Ascending aorta (tissue), 2 donors: Measurements from ENCODE around the gene CFAP99. TPM values are rescaled to one million over a fixed set of nuclear protein-coding genes. Genes with fewer than 3 reads are reported as not detected.

Source experiments
- DNase-seq, 2 donors: peaks; one replicate each; pipeline ENCODE4 v3.0.0-alpha.2; 2019; ENCODE audit warnings: low spot score in 2 of 2
- H3K27ac ChIP-seq, 2 donors: fragments of 200-600 bp; sonication (generic); one replicate each; pipeline ENCODE4 v1.5.1; 2016 to 2017; ENCODE audit warnings: mild to moderate bottlenecking in 1 of 2
- H3K27me3 ChIP-seq: fragments of 200-600 bp; sonication (generic); one replicate; pipeline ENCODE4 v1.5.1; 2017
- H3K36me3 ChIP-seq, 2 donors: fragments of 200-600 bp; sonication (generic); one replicate each; pipeline ENCODE4 v1.5.1; 2016
- H3K4me1 ChIP-seq, 2 donors: fragments of 200-600 bp; sonication (generic); one replicate each; pipeline ENCODE4 v1.5.1; 2016 to 2017; ENCODE audit warnings: mild to moderate bottlenecking in 1 of 2
- H3K4me3 ChIP-seq, 2 donors: fragments of 200-600 bp; sonication (generic); one replicate each; pipeline ENCODE4 v1.5.1; 2016 to 2017; ENCODE audit warnings: mild to moderate bottlenecking in 1 of 2
- H3K9me3 ChIP-seq, 2 donors: fragments of 200-600 bp; sonication (generic); one replicate each; pipeline ENCODE4 v1.5.1; 2016
- intact Hi-C: fragments of 100-400 bp; cut with DNase I; formaldehyde crosslinking; loops from one replicate; pipeline ENCODE4 v1.15.1; 2023
- total RNA-seq: library from RNA; depleted of rRNA; stranded (reverse); fragments of >200 nt; gene quantifications from one replicate; pipeline ENCODE4 v1.1.0, GENCODE V29; 2016
- TF ChIP-seq, protein P1 (sequence below), 3 experiments: fragments of 200-600 bp in 2 of 3; fragments of 450-650 bp in 1 of 3; sonication (generic) in 2 of 3; IDR thresholded peaks; one replicate each; pipeline ENCODE4 v1.5.1; 2016 to 2019; ENCODE audit warnings: antibody characterized with exemption in 3 of 3, mild to moderate bottlenecking in 1 of 3, moderate library complexity in 1 of 3

CFAP99 gene
- total RNA-seq, 1 donor from 2014 or later = not detected

DNA sequence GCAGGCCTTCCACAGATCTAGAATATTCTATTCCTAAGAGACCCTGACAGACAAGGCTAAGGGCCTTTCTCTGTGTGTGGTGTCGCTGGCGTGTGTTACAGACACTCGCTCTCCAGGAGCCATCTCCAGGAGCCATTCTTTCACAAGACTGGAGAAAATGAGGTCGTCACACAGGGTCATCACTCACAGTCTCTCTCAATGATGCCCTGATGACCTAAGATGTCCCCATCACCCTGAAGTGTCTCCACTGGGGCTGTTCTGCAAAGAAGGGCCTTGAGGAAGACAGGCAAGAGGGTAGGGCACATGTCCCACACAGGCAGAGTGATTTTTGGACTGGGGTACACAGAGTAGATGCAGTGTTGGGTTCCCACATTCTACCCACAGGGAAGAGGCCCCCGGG, 35.0 kb upstream of the CFAP99 start:
- Histone ChIP-seq H3K27me3 (no peaks in the 10 kb centered on the region), H3K4me3 (no peak overlapping the region), H3K9me3 (no peaks in the 10 kb centered on the region), H3K27ac (no peak overlapping the region), H3K4me1 (no peaks in the 10 kb centered on the region), H3K36me3 (no peaks in the 10 kb centered on the region)
- no peak for DNase-seq
- TF ChIP-seq, protein P1, sequence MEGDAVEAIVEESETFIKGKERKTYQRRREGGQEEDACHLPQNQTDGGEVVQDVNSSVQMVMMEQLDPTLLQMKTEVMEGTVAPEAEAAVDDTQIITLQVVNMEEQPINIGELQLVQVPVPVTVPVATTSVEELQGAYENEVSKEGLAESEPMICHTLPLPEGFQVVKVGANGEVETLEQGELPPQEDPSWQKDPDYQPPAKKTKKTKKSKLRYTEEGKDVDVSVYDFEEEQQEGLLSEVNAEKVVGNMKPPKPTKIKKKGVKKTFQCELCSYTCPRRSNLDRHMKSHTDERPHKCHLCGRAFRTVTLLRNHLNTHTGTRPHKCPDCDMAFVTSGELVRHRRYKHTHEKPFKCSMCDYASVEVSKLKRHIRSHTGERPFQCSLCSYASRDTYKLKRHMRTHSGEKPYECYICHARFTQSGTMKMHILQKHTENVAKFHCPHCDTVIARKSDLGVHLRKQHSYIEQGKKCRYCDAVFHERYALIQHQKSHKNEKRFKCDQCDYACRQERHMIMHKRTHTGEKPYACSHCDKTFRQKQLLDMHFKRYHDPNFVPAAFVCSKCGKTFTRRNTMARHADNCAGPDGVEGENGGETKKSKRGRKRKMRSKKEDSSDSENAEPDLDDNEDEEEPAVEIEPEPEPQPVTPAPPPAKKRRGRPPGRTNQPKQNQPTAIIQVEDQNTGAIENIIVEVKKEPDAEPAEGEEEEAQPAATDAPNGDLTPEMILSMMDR (IDR thresholded peaks at IDR 0.05) = no peak
- intact Hi-C loops = no loop called here

DNA sequence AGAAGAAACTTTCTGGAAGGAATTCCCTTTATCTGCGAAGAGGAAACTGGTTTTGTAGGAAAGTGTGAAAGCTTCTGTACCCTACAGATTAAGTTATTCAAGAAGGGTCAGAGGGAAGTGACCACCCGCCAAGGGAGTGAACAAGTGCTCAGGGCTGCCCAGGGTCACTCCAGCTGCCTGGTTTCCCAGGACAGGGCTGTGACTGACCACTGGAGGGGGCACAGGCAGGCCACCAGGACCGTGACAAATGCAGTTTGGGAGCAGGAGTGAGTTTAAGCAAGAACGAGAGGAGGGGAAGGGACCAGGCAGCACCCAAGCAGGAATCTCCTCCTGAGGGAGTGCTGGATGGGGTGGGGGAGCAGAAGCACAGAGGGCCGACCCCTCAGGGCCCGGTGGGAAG, 34.5 kb upstream of the CFAP99 start:
- no peaks in the 10 kb centered on the region for H3K4me1 ChIP-seq
- DNase-seq = no peak

DNA sequence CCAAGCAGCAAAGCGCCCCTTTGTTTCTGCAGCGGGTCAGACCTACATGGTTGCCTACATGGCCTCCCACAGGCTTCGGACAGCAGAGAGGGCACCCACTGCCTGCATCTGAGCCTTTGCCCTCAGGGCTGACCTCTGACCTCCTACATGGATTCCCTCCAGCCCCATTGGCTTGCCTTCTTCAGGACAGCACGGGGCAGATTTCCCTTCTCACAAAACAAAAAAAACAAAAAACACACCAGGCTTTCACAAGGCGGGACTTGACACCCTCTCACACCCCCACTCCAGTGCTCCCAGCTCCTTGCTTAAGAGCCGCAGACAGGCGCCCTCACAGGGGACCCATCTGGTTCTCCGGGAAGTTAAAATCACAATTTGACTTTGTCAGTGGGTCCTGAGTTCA, 33.2 kb upstream of the CFAP99 start:
- no peaks in the 10 kb centered on the region for H3K4me1 ChIP-seq
- intact Hi-C loops = no loop called here

More for the DNA sequence above, 34.5 kb upstream of the CFAP99 start:
- H3K27me3 ChIP-seq = no peaks in the 10 kb centered on the region
- TF ChIP-seq, protein P1 (IDR thresholded peaks at IDR 0.05) = no peak
- no peaks in the 10 kb centered on the region for H3K9me3 ChIP-seq
- no peak overlapping the region for H3K27ac ChIP-seq
- H3K36me3 ChIP-seq = no peaks in the 10 kb centered on the region
- intact Hi-C loops = no loop called here
- no peak overlapping the region for H3K4me3 ChIP-seq

DNA sequence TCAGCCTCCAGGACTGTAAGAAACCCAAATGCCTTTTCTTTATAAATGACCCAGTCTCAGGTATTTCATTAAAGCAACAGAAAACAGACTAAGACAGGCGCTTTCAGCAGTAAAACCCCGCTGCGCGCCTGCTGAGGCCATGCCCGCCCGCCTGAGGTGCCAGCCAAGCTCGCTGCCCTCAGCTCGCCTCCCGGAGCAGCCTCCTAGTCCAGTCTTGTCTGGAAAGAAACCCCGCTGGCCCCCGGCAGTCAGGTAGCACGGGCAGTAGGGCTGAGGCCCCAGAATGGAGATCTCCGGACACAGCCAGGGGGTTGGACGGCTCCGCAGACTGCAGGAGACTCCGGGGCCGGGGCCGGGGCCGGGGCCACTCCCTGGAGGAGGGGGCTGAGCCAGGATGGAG, 32.0 kb upstream of the CFAP99 start:
- no peak for DNase-seq
- intact Hi-C loops = no loop called here
- H3K36me3 ChIP-seq = no peaks in the 10 kb centered on the region
- H3K9me3 ChIP-seq = no peaks in the 10 kb centered on the region
- no peak overlapping the region for H3K27ac ChIP-seq
- no peak overlapping the region for H3K4me3 ChIP-seq
- H3K4me1 ChIP-seq = no peaks in the 10 kb centered on the region
- no peaks in the 10 kb centered on the region for H3K27me3 ChIP-seq
- TF ChIP-seq, protein P1 (IDR thresholded peaks at IDR 0.05) = no peak

More for the DNA sequence above, 33.2 kb upstream of the CFAP99 start:
- Histone ChIP-seq H3K27ac (no peak overlapping the region), H3K4me3 (no peak overlapping the region), H3K9me3 (no peaks in the 10 kb centered on the region), H3K36me3 (no peaks in the 10 kb centered on the region), H3K27me3 (no peaks in the 10 kb centered on the region)
- DNase-seq = no peak
- TF ChIP-seq, protein P1 (IDR thresholded peaks at IDR 0.05) = no peak

DNA sequence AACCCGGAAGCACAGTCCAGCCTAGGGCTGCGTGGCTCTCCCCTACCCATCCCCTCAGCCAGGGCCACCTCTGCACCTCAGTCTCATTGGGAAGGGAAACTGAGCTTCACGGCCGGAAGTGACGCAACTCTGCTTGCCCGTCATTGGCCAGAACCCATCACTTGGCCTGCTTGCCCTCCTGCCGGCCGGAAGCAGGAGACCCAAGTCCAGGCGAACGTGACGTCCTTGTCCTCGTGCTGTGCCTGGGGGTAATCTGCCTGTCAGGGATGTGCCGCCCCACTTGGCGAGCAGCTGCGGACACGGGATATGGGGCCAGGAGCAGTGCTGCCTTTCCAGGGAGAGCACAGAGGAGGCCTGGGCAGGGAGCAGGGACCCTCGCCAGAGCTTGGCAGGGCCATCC, 31.5 kb upstream of the CFAP99 start:
- Histone ChIP-seq H3K27me3 (no peaks in the 10 kb centered on the region), H3K36me3 (no peaks in the 10 kb centered on the region), H3K4me3 (no peak overlapping the region), H3K9me3 (no peaks in the 10 kb centered on the region), H3K27ac (no peak overlapping the region), H3K4me1 (no peaks in the 10 kb centered on the region)
- intact Hi-C loops = no loop called here
- no peak for DNase-seq
- TF ChIP-seq, protein P1 (IDR thresholded peaks at IDR 0.05) = no peak

DNA sequence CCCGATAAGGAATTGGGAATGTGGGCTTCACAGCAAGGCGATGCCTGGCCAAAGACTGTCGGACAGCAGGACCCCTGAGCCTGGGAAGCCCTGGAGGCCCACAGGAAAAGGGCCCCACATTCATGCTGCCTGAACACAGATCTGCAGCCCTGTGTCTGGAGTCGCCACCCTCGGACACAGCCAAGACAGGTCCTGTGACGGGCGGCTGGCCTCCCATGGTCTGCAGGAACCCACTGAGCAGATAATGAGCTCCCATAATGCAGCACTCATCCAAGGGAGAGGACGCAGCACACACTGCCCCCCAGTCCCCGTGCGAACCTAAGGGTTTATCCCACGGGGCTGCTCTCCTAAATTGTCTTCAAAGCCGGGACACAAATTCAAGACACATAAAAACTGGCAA, 30.9 kb upstream of the CFAP99 start:
- DNase-seq = no peak
- H3K36me3 ChIP-seq = no peaks in the 10 kb centered on the region
- TF ChIP-seq, protein P1 (IDR thresholded peaks at IDR 0.05) = no peak
- intact Hi-C loops = no loop called here
- no peak overlapping the region for H3K27ac ChIP-seq
- no peaks in the 10 kb centered on the region for H3K4me1 ChIP-seq
- no peak overlapping the region for H3K4me3 ChIP-seq
- H3K9me3 ChIP-seq = no peaks in the 10 kb centered on the region
- H3K27me3 ChIP-seq = no peaks in the 10 kb centered on the region
